GM21619 (cell line): ENCODE results near the gene TRPM3.

Source experiments
- ATAC-seq: cut with Tn5 transposase; IDR thresholded peaks from one replicate; pipeline ENCODE4 v1.9.1; 2021; ENCODE audit not compliant: unreplicated experiment

The TRPM3 gene

GRCh38 chr9:71121275-71122021, at the start of gene TRPM3:
Gene TRPM3, minus strand, starts transcription at chr9:71121621. Its CDS starts 267 bp downstream, at chr9:71121354.
- no peak for ATAC-seq

GRCh38 chr9:71168418-71168817, 47.0 kb upstream of the TRPM3 start:
- no peak for ATAC-seq

- ATAC-seq = no peak
Observed at GRCh38 chr9:71162126-71162525, 40.7 kb upstream of the TRPM3 start.

- ATAC-seq = no peak
Observed at GRCh38 chr9:71157731-71158130, 36.3 kb upstream of the TRPM3 start.

GRCh38 chr9:71147368-71147767, 25.9 kb upstream of the TRPM3 start:
- ATAC-seq = no peak

GRCh38 chr9:71146511-71146910, 25.1 kb upstream of the TRPM3 start:
- no peak for ATAC-seq

GRCh38 chr9:71145179-71145578, 23.8 kb upstream of the TRPM3 start:
- ATAC-seq = no peak

GRCh38 chr9:71144495-71144894, 23.1 kb upstream of the TRPM3 start:
- ATAC-seq = no peak

GRCh38 chr9:71136696-71137095, 15.3 kb upstream of the TRPM3 start:
- ATAC-seq = no peak

- no peak for ATAC-seq
Observed at GRCh38 chr9:71131145-71131544, 9.7 kb upstream of the TRPM3 start.

GRCh38 chr9:71130521-71130920, 9.1 kb upstream of the TRPM3 start:
- ATAC-seq = no peak

- ATAC-seq = no peak
Observed at GRCh38 chr9:71128796-71129195, 7.4 kb upstream of the TRPM3 start.

GRCh38 chr9:71127301-71127700, 5.9 kb upstream of the TRPM3 start:
- ATAC-seq = no peak

- no peak for ATAC-seq
Observed at GRCh38 chr9:71122421-71122820, 1.0 kb upstream of the TRPM3 start.

- ATAC-seq = no peak
Observed at GRCh38 chr9:71122022-71122275, 528 bp upstream of the TRPM3 start.

- ATAC-seq = no peak
Observed at GRCh38 chr9:71120501-71121247, 747 bp downstream of the TRPM3 start.

- ATAC-seq = no peak
Observed at GRCh38 chr9:71119746-71120145, 1.7 kb downstream of the TRPM3 start.

- no peak for ATAC-seq
Observed at GRCh38 chr9:71118324-71118723, 3.1 kb downstream of the TRPM3 start.

- ATAC-seq = no peak
Observed at GRCh38 chr9:71115448-71115975, 5.9 kb downstream of the TRPM3 start.

- no peak for ATAC-seq
Observed at GRCh38 chr9:71112866-71113265, 8.6 kb downstream of the TRPM3 start.

- no peak for ATAC-seq
Observed at GRCh38 chr9:71108937-71109336, 12.5 kb downstream of the TRPM3 start.

- ATAC-seq = no peak
Observed at GRCh38 chr9:71106992-71107391, 14.4 kb downstream of the TRPM3 start.
